ENCODE data around the gene UGT1A7.

DNA sequence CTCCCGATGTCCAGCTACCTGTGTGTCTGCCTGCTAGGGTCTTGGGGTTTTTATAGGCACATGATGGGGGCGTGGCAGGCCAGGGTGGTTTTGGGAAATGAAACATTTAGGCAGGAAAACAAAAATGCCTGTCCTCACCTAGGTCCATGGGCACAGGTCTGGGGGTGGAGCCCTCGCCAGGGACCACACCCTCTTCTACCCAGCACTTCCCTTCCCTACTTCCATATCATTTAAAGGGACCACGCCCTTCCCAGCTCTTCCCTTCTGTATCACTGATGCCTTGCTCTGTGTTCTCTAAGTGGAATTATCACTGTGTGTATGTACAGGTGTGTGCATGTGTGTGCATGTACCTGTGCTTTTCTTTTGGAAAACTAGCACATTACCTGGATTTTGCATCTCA, 84.7 kb downstream of the UGT1A7 start:
- TF ChIP-seq, protein P1, sequence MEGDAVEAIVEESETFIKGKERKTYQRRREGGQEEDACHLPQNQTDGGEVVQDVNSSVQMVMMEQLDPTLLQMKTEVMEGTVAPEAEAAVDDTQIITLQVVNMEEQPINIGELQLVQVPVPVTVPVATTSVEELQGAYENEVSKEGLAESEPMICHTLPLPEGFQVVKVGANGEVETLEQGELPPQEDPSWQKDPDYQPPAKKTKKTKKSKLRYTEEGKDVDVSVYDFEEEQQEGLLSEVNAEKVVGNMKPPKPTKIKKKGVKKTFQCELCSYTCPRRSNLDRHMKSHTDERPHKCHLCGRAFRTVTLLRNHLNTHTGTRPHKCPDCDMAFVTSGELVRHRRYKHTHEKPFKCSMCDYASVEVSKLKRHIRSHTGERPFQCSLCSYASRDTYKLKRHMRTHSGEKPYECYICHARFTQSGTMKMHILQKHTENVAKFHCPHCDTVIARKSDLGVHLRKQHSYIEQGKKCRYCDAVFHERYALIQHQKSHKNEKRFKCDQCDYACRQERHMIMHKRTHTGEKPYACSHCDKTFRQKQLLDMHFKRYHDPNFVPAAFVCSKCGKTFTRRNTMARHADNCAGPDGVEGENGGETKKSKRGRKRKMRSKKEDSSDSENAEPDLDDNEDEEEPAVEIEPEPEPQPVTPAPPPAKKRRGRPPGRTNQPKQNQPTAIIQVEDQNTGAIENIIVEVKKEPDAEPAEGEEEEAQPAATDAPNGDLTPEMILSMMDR (IDR thresholded peaks at IDR 0.05 in 4 of 5, conservative IDR thresholded peaks at IDR 0.05 in 1 of 5) = no peak
- TF ChIP-seq POLR2A (IDR thresholded peaks at IDR 0.05) = no peak
